Mucosa of descending colon (tissue), 3 donors: ENCODE data around the gene EID2B. TPM values are rescaled to one million over a fixed set of nuclear protein-coding genes. Genes with fewer than 3 reads are reported as not detected.

ENCODE experiments used
- ATAC-seq: fragments of 200-7000 bp; cut with Tn5 transposase; one replicate; pipeline ENCODE4 v1.9.1; 2020; ENCODE audit warnings: mild to moderate bottlenecking, moderate library complexity
- DNase-seq, 3 donors: peaks; one replicate each; pipeline ENCODE4 v3.0.0-alpha.2; 2020
- H3K36me3 ChIP-seq: fragments of 200-600 bp; one replicate; pipeline ENCODE4 v1.8.0; 2021; ENCODE audit warnings: low read depth, mild to moderate bottlenecking
- H3K4me1 ChIP-seq: fragments of 200-600 bp; one replicate; pipeline ENCODE4 v1.8.0; 2021; ENCODE audit warnings: low read depth, mild to moderate bottlenecking
- H3K4me3 ChIP-seq: fragments of 200-600 bp; one replicate; pipeline ENCODE4 v1.8.0; 2021; ENCODE audit warnings: mild to moderate bottlenecking
- H3K9me3 ChIP-seq: fragments of 200-600 bp; one replicate; pipeline ENCODE4 v1.8.0; 2021; ENCODE audit warnings: mild to moderate bottlenecking
- intact Hi-C, 2 donors: fragments of 100-400 bp; cut with DNase I in 1 of 2; cut with micrococcal nuclease in 1 of 2; formaldehyde crosslinking; loops; one replicate each; pipeline versions ENCODE4 v1.11.0 to v1.11.1; 2022; cut with DNase I, micrococcal nuclease
- total RNA-seq, 3 donors: library from RNA; stranded (reverse); fragmentation: NEBNext Ultra II Directional in 2 of 3; extraction: Animal tissue kit (Norgen Biotek cat#: 25700) in 2 of 3; gene quantifications; one replicate each; pipeline versions ENCODE4 v1.2.1 to v1.2.4, GENCODE V29; 2021 to 2023
- TF ChIP-seq, protein P1 (sequence below): fragments of 200-600 bp; IDR thresholded peaks from one replicate; pipeline ENCODE4 v1.8.0; 2022; ENCODE audit warnings: antibody characterized with exemption, mild to moderate bottlenecking
- donor health status: DM: no; HTN: no; CAD: no; lungs with moderate emphysema.
- donor health status: DM: no; HTN: no; CAD: no.
- donor health status: DM: no; HTN: yes; CAD: no.

Gene EID2B
- total RNA-seq, 3 donors from 2014 or later, result 0.20 to 4.2 (median 0.72) TPM

DNA sequence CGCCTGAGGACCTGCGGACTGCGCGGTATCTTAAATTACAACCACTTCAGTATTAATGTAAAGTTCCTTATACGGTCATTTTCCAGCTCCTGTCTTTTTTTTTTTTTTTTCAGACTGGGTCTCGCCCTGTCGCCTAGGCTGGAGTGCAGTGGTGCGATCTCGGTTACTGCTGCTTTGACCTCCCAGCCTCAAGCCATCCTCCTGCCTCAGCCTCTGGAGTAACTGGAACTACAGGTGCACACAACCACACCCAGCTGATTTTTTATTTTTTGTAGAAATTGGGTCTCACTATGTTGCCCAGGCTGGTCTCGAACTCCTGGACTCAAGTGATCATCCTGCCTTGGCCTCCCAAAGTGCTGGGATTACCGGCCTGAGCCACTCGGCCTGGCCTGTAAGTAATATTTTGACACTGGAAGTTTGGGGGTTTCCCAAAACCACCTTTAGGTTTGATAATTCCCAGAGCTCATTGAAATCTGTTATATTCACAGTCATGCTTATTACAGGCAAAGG is 406 bp upstream of the EID2B start:
- Histone ChIP-seq H3K4me1 (peaks cover 11% of the 10 kb centered on the region), H3K4me3 (no peak overlapping the region), H3K36me3 (no peaks in the 10 kb centered on the region), H3K9me3 (no peaks in the 10 kb centered on the region)
- intact Hi-C loops, result no loop called here
- ATAC-seq (peak; percentile 7), DNase-seq (no peak)
- TF ChIP-seq, protein P1, sequence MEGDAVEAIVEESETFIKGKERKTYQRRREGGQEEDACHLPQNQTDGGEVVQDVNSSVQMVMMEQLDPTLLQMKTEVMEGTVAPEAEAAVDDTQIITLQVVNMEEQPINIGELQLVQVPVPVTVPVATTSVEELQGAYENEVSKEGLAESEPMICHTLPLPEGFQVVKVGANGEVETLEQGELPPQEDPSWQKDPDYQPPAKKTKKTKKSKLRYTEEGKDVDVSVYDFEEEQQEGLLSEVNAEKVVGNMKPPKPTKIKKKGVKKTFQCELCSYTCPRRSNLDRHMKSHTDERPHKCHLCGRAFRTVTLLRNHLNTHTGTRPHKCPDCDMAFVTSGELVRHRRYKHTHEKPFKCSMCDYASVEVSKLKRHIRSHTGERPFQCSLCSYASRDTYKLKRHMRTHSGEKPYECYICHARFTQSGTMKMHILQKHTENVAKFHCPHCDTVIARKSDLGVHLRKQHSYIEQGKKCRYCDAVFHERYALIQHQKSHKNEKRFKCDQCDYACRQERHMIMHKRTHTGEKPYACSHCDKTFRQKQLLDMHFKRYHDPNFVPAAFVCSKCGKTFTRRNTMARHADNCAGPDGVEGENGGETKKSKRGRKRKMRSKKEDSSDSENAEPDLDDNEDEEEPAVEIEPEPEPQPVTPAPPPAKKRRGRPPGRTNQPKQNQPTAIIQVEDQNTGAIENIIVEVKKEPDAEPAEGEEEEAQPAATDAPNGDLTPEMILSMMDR, result no peak

GRCh38 chr19:39531834-39532232 is 819 bp downstream of the EID2B start:
- intact Hi-C loops, result no loop called here
- Histone ChIP-seq H3K36me3 (no peaks in the 10 kb centered on the region), H3K4me1 (peaks cover 11% of the 10 kb centered on the region), H3K4me3 (no peak overlapping the region), H3K9me3 (no peaks in the 10 kb centered on the region)
- ATAC-seq, result no peak
- DNase-seq, result no peak
- TF ChIP-seq, protein P1, result no peak

GRCh38 chr19:39525205-39525604 is 7.4 kb downstream of the EID2B start:
- peaks cover 6% of the 10 kb centered on the region for H3K4me1 ChIP-seq
- H3K36me3 ChIP-seq, result no peaks in the 10 kb centered on the region
- TF ChIP-seq, protein P1, result no peak
- ATAC-seq, result peak; percentile 21
- intact Hi-C loops, result no loop called here
- no peak overlapping the region for H3K4me3 ChIP-seq
- no peaks in the 10 kb centered on the region for H3K9me3 ChIP-seq
- no peak for DNase-seq

GRCh38 chr19:39524495-39524894 is 8.2 kb downstream of the EID2B start:
- intact Hi-C loops, result no loop called here
- ATAC-seq (peak; percentile 84), DNase-seq (peak in 1 of 3 donors; percentile 48)
- Histone ChIP-seq H3K4me3 (no peak overlapping the region), H3K36me3 (no peaks in the 10 kb centered on the region), H3K4me1 (peaks cover 3% of the 10 kb centered on the region), H3K9me3 (no peaks in the 10 kb centered on the region)
- TF ChIP-seq, protein P1, result no peak

- DNase-seq (no peak), ATAC-seq (no peak)
- TF ChIP-seq, protein P1, result no peak
- Histone ChIP-seq H3K4me1 (peaks cover 4% of the 10 kb centered on the region), H3K36me3 (no peaks in the 10 kb centered on the region), H3K4me3 (no peak overlapping the region), H3K9me3 (no peaks in the 10 kb centered on the region)
- intact Hi-C loops, result no loop called here
These were observed 11.8 kb downstream of the EID2B start for GRCh38 chr19:39520541-39521484.
